ENCODE data around the gene SLC4A9.

SLC4A9 gene

DNA sequence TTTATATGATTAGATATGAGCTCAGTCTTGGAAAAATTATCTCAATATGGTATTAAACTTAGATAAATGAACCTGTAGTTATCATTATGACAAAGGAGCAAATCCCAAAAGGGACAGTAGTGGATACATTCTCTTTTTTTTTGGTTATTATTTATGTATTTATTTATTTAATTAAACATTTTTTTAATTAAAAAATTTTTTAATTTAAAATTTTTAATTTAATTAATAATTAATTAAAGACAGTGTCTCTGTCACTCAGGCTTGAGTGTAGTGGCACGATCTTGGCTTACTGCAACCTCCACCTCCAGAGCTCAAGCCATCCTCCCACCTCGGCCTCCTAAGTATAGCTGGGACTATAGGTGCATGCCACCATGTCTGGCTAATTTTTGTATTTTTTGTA lies 57.2 kb downstream of the SLC4A9 start:
- H2BK12ac ChIP-seq (ENCODE audit: low read length in 2 of 2) = no peak overlapping the region
- H4K8ac ChIP-seq (ENCODE audit: low read length) = no peak overlapping the region

DNA sequence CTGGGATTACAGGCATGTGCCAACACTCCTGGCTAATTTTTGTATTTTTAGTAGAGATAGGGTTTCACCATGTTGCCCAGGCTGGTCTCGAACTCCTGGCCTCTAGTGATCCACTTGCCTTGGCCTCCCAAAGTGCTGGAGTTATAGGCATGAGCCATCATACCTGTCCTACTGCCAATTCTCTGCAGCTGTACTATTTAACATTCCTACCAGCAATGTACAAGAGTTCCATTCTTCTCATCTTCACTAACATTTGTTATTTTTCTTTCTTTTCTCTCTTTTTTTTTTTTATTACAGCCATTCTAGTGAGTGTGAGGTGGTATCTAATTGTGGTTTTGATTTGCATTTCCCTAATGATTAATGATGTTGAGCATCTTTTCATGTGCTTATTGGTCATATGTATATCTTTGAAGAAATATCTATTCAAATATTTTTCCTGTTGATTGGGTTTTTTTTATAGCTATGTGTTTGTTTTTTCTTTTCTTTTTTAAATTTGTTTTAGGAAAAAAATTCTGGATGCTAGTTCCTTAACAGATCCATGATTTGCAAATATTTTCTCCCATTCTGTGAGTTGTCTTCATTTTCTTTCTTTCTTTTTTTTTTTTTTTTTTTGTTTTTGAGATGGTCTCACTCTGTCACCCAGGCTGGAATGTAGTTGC lies 59.0 kb downstream of the SLC4A9 start:
- WGBS = 100% methylated on average over 1 of the region's 1 CpG
- no peak for DNase-seq
- Histone ChIP-seq H3K9ac (ENCODE audit: low read length) (no peak overlapping the region), H3K79me1 (replicated peaks; ENCODE audit: low read length, poor library complexity, severe bottlenecking) (peaks cover 5% of the 10 kb centered on the region), H3K14ac (ENCODE audit: low read length in 2 of 2) (no peak overlapping the region), H3K27me3 (ENCODE audit: control insufficient read depth in 1 of 2, insufficient read depth in 1 of 2, low read length in 2 of 2) (no peaks in the 10 kb centered on the region), H2AFZ (ENCODE audit: low read depth, low read length) (no peak overlapping the region), H3K4me2 (ENCODE audit: low read length, poor library complexity, severe bottlenecking) (no peak overlapping the region), H2BK12ac (ENCODE audit: low read length in 2 of 2) (no peak overlapping the region), H2BK15ac (ENCODE audit: low read depth, poor library complexity, severe bottlenecking) (no peak overlapping the region), H4K8ac (ENCODE audit: low read length) (no peak overlapping the region), H2BK5ac (ENCODE audit: low read depth, low read length, poor library complexity, severe bottlenecking) (no peak overlapping the region), H2AK5ac (ENCODE audit: low read length, severe bottlenecking) (no peak overlapping the region), H3K23ac (ENCODE audit: low read length in 2 of 2) (no peak overlapping the region), H3K27ac (ENCODE audit: low read length, poor library complexity, severe bottlenecking) (no peak overlapping the region), H3K9me3 (ENCODE audit: control insufficient read depth, low read length) (no peaks in the 10 kb centered on the region), H2BK120ac (ENCODE audit: low read depth, low read length) (no peak overlapping the region), H3K4me1 (ENCODE audit: control insufficient read depth, insufficient read depth, low read depth, low read length) (peaks cover 3% of the 10 kb centered on the region), H3K36me3 (ENCODE audit: control insufficient read depth in 1 of 2, insufficient read depth in 2 of 2, low read depth in 1 of 2, low read length in 2 of 2) (no peaks in the 10 kb centered on the region), H3K18ac (ENCODE audit: low read depth in 1 of 2, low read length in 2 of 2) (no peak overlapping the region), H3K4ac (ENCODE audit: low read depth in 1 of 2, low read length in 2 of 2) (no peak overlapping the region), H4K91ac (ENCODE audit: low read length) (no peak overlapping the region), H3K4me3 (ENCODE audit: insufficient read depth in 1 of 2, low read depth in 1 of 2, low read length in 2 of 2) (no peak overlapping the region)

More for the DNA sequence above, 57.2 kb downstream of the SLC4A9 start:
- no peak overlapping the region for H2BK15ac ChIP-seq (ENCODE audit: low read depth, poor library complexity, severe bottlenecking)
- H3K18ac ChIP-seq (ENCODE audit: low read depth in 1 of 2, low read length in 2 of 2) = no peak overlapping the region
- no peak overlapping the region for H4K91ac ChIP-seq (ENCODE audit: low read length)
- H3K36me3 ChIP-seq (ENCODE audit: control insufficient read depth in 1 of 2, insufficient read depth in 2 of 2, low read depth in 1 of 2, low read length in 2 of 2) = no peaks in the 10 kb centered on the region
- no peaks in the 10 kb centered on the region for H3K27me3 ChIP-seq (ENCODE audit: control insufficient read depth in 1 of 2, insufficient read depth in 1 of 2, low read length in 2 of 2)
- 94% methylated on average over 2 of the region's 2 CpGs for WGBS
- no peak overlapping the region for H3K4me2 ChIP-seq (ENCODE audit: low read length, poor library complexity, severe bottlenecking)
- H3K4me3 ChIP-seq (ENCODE audit: insufficient read depth in 1 of 2, low read depth in 1 of 2, low read length in 2 of 2) = no peak overlapping the region
- no peak overlapping the region for H3K14ac ChIP-seq (ENCODE audit: low read length in 2 of 2)
- H2BK120ac ChIP-seq (ENCODE audit: low read depth, low read length) = no peak overlapping the region
- no peak for DNase-seq
- peaks cover 3% of the 10 kb centered on the region for H3K4me1 ChIP-seq (ENCODE audit: control insufficient read depth, insufficient read depth, low read depth, low read length)
- H3K79me1 ChIP-seq (replicated peaks; ENCODE audit: low read length, poor library complexity, severe bottlenecking) = peaks cover 5% of the 10 kb centered on the region
- H3K27ac ChIP-seq (ENCODE audit: low read length, poor library complexity, severe bottlenecking) = no peak overlapping the region
- no peak overlapping the region for H3K9ac ChIP-seq (ENCODE audit: low read length)
- no peak overlapping the region for H2AK5ac ChIP-seq (ENCODE audit: low read length, severe bottlenecking)
- H2BK5ac ChIP-seq (ENCODE audit: low read depth, low read length, poor library complexity, severe bottlenecking) = no peak overlapping the region
- no peaks in the 10 kb centered on the region for H3K9me3 ChIP-seq (ENCODE audit: control insufficient read depth, low read length)
- H3K23ac ChIP-seq (ENCODE audit: low read length in 2 of 2) = no peak overlapping the region
- H3K4ac ChIP-seq (ENCODE audit: low read depth in 1 of 2, low read length in 2 of 2) = no peak overlapping the region
- no peak overlapping the region for H2AFZ ChIP-seq (ENCODE audit: low read depth, low read length)

DNA sequence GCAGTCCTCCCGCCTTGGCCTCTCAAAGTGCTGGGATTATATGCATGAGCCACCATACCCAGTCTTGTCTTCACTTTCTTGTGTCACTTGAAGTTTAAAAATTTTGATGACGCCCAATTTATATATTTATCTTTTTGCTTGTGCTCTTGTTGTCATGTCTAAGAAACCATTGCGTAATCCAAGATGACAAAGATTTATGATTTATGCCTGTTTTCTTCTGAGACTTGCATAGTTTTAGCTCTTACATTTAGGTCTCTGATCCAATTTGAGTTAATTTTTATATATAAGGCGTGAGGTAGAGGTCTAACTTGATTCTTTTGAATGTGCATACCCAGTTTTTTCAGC lies 60.2 kb downstream of the SLC4A9 start:
- Histone ChIP-seq H3K4me2 (ENCODE audit: low read length, poor library complexity, severe bottlenecking) (no peak overlapping the region), H3K23ac (ENCODE audit: low read length in 2 of 2) (no peak overlapping the region), H2BK15ac (ENCODE audit: low read depth, poor library complexity, severe bottlenecking) (no peak overlapping the region), H2BK12ac (ENCODE audit: low read length in 2 of 2) (no peak overlapping the region), H3K27me3 (ENCODE audit: control insufficient read depth in 1 of 2, insufficient read depth in 1 of 2, low read length in 2 of 2) (no peaks in the 10 kb centered on the region), H2AFZ (ENCODE audit: low read depth, low read length) (no peak overlapping the region), H3K9ac (ENCODE audit: low read length) (no peak overlapping the region), H4K8ac (ENCODE audit: low read length) (no peak overlapping the region), H3K36me3 (ENCODE audit: control insufficient read depth in 1 of 2, insufficient read depth in 2 of 2, low read depth in 1 of 2, low read length in 2 of 2) (no peaks in the 10 kb centered on the region), H2AK5ac (ENCODE audit: low read length, severe bottlenecking) (no peak overlapping the region), H3K4ac (ENCODE audit: low read depth in 1 of 2, low read length in 2 of 2) (no peak overlapping the region), H3K79me1 (replicated peaks; ENCODE audit: low read length, poor library complexity, severe bottlenecking) (peaks cover 5% of the 10 kb centered on the region), H2BK5ac (ENCODE audit: low read depth, low read length, poor library complexity, severe bottlenecking) (no peak overlapping the region), H3K4me1 (ENCODE audit: control insufficient read depth, insufficient read depth, low read depth, low read length) (peaks cover 3% of the 10 kb centered on the region), H3K18ac (ENCODE audit: low read depth in 1 of 2, low read length in 2 of 2) (no peak overlapping the region), H2BK120ac (ENCODE audit: low read depth, low read length) (no peak overlapping the region), H3K4me3 (ENCODE audit: insufficient read depth in 1 of 2, low read depth in 1 of 2, low read length in 2 of 2) (no peak overlapping the region), H3K27ac (ENCODE audit: low read length, poor library complexity, severe bottlenecking) (no peak overlapping the region), H3K14ac (ENCODE audit: low read length in 2 of 2) (no peak overlapping the region), H4K91ac (ENCODE audit: low read length) (no peak overlapping the region), H3K9me3 (ENCODE audit: control insufficient read depth, low read length) (no peaks in the 10 kb centered on the region)
- 99% methylated on average over 3 of the region's 4 CpGs for WGBS
- no peak for DNase-seq

DNA sequence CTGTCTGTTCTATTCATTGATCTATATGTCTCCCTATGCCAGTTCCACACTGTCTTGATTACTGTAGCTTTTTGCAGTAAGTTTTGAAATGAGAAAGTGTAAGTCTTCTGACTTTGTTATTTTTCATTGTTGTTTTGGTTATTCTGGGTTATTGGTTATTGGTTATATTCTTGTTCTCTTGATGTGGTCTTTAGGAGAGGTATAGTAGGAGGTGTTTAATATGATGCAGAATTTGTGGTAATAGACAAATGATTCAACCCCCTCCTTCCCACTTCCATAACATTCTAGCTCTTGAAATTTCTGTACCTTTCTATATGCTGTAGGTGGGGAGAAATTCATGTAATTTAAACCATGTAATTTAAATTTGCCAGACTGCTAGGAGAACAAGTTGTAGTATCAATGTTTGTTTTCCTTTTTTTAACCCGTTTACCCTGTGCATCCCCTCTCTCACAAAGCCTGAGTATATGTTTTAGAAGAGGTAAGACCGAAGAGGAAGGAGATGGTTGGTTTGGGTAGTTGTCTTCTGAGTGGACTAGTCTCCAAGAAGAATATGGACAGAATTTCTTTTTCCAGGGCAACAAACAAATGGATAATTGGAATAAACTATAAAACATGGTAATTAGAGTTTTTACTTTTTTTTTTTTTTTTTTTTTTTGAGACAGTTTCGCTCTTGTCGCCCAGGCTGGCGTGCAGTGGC lies 60.8 kb downstream of the SLC4A9 start:
- H3K27ac ChIP-seq (ENCODE audit: low read length, poor library complexity, severe bottlenecking) = no peak overlapping the region
- H3K36me3 ChIP-seq (ENCODE audit: control insufficient read depth in 1 of 2, insufficient read depth in 2 of 2, low read depth in 1 of 2, low read length in 2 of 2) = no peaks in the 10 kb centered on the region
- H3K27me3 ChIP-seq (ENCODE audit: control insufficient read depth in 1 of 2, insufficient read depth in 1 of 2, low read length in 2 of 2) = no peaks in the 10 kb centered on the region
- no peak overlapping the region for H4K91ac ChIP-seq (ENCODE audit: low read length)
- no peak overlapping the region for H2BK15ac ChIP-seq (ENCODE audit: low read depth, poor library complexity, severe bottlenecking)
- no peak overlapping the region for H3K4me3 ChIP-seq (ENCODE audit: insufficient read depth in 1 of 2, low read depth in 1 of 2, low read length in 2 of 2)
- H3K14ac ChIP-seq (ENCODE audit: low read length in 2 of 2) = no peak overlapping the region
- no peak overlapping the region for H3K23ac ChIP-seq (ENCODE audit: low read length in 2 of 2)
- H3K18ac ChIP-seq (ENCODE audit: low read depth in 1 of 2, low read length in 2 of 2) = no peak overlapping the region
- no peaks in the 10 kb centered on the region for H3K9me3 ChIP-seq (ENCODE audit: control insufficient read depth, low read length)
- H3K4ac ChIP-seq (ENCODE audit: low read depth in 1 of 2, low read length in 2 of 2) = no peak overlapping the region
- no peak overlapping the region for H2BK5ac ChIP-seq (ENCODE audit: low read depth, low read length, poor library complexity, severe bottlenecking)
- H2AFZ ChIP-seq (ENCODE audit: low read depth, low read length) = no peak overlapping the region
- 94% methylated on average over 3 of the region's 5 CpGs for WGBS
- H3K9ac ChIP-seq (ENCODE audit: low read length) = no peak overlapping the region
- no peak overlapping the region for H2AK5ac ChIP-seq (ENCODE audit: low read length, severe bottlenecking)
- H3K4me2 ChIP-seq (ENCODE audit: low read length, poor library complexity, severe bottlenecking) = no peak overlapping the region
- DNase-seq = no peak
- H2BK12ac ChIP-seq (ENCODE audit: low read length in 2 of 2) = no peak overlapping the region
- H3K4me1 ChIP-seq (ENCODE audit: control insufficient read depth, insufficient read depth, low read depth, low read length) = peaks cover 3% of the 10 kb centered on the region
- H4K8ac ChIP-seq (ENCODE audit: low read length) = no peak overlapping the region
- H2BK120ac ChIP-seq (ENCODE audit: low read depth, low read length) = no peak overlapping the region
- peaks cover 6% of the 10 kb centered on the region for H3K79me1 ChIP-seq (replicated peaks; ENCODE audit: low read length, poor library complexity, severe bottlenecking)

Measured in mesenchymal stem cell (in vitro differentiated cells and primary cell).